ENCODE data around the gene CDK19.
"Not testable (repeated sequence)": the region's sequence is repeated elsewhere in the genome, so short reads cannot be mapped to it uniquely, and the experiment has no call there.

Gene CDK19

GRCh38 chr6:110812719-110813118, 2.5 kb downstream of the CDK19 start:
- no peak for DNase-seq

GRCh38 chr6:110810896-110811586, 4.2 kb downstream of the CDK19 start:
- no peak for DNase-seq

- DNase-seq, result no peak
These were observed 5.5 kb downstream of the CDK19 start for GRCh38 chr6:110809792-110810191.

- not testable (repeated sequence) for DNase-seq
These were observed 13.1 kb downstream of the CDK19 start for GRCh38 chr6:110802175-110802574.

- DNase-seq, result no peak
These were observed 14.5 kb downstream of the CDK19 start for GRCh38 chr6:110800839-110801196.

GRCh38 chr6:110800196-110800838, 15.0 kb downstream of the CDK19 start:
- DNase-seq, result no peak

- no peak for DNase-seq
These were observed 15.6 kb downstream of the CDK19 start for GRCh38 chr6:110799655-110800054.

- no peak for DNase-seq
These were observed 16.1 kb downstream of the CDK19 start for GRCh38 chr6:110799189-110799588.

- DNase-seq, result no peak
These were observed 20.0 kb downstream of the CDK19 start for GRCh38 chr6:110795271-110795670.

GRCh38 chr6:110786696-110787095, 28.6 kb downstream of the CDK19 start:
- no peak for DNase-seq

GRCh38 chr6:110786271-110786670, 29.0 kb downstream of the CDK19 start:
- DNase-seq, result no peak

GRCh38 chr6:110784610-110784979, 30.7 kb downstream of the CDK19 start:
- no peak for DNase-seq

GRCh38 chr6:110781522-110782214, 33.6 kb downstream of the CDK19 start:
- DNase-seq, result no peak

- DNase-seq, result no peak
These were observed 36.9 kb downstream of the CDK19 start for GRCh38 chr6:110778333-110778732.

- DNase-seq, result no peak
These were observed 37.6 kb downstream of the CDK19 start for GRCh38 chr6:110777636-110778035.

GRCh38 chr6:110776413-110776812, 38.9 kb downstream of the CDK19 start:
- DNase-seq, result no peak

GRCh38 chr6:110769923-110770322, 45.3 kb downstream of the CDK19 start:
- no peak for DNase-seq

- DNase-seq, result no peak
These were observed 47.2 kb downstream of the CDK19 start for GRCh38 chr6:110768057-110768456.

GRCh38 chr6:110761371-110761770, 53.9 kb downstream of the CDK19 start:
- DNase-seq, result no peak

GRCh38 chr6:110760589-110760988, 54.7 kb downstream of the CDK19 start:
- DNase-seq, result no peak

GRCh38 chr6:110760098-110760497, 55.2 kb downstream of the CDK19 start:
- not testable (repeated sequence) for DNase-seq

GRCh38 chr6:110757926-110758325, 57.3 kb downstream of the CDK19 start:
- DNase-seq, result no peak

- DNase-seq, result no peak
These were observed 58.5 kb downstream of the CDK19 start for GRCh38 chr6:110756817-110757216.

- DNase-seq, result no peak
These were observed 59.8 kb downstream of the CDK19 start for GRCh38 chr6:110755411-110755834.
